GM19035 (cell line): ENCODE results near the gene CLEC5A.
"Not testable (repeated sequence)": the region's sequence is repeated elsewhere in the genome, so short reads cannot be mapped to it uniquely, and the experiment has no call there.

Source experiments
- ATAC-seq: cut with Tn5 transposase; IDR thresholded peaks from one replicate; pipeline ENCODE4 v1.9.1; 2021; ENCODE audit not compliant: unreplicated experiment

Gene CLEC5A

GRCh38 chr7:141949451-141949850 lies 2.7 kb upstream of the CLEC5A start:
- ATAC-seq = no peak

GRCh38 chr7:141949021-141949420 lies 2.2 kb upstream of the CLEC5A start:
- no peak for ATAC-seq

- no peak for ATAC-seq
Observed at GRCh38 chr7:141945356-141945755, 1.4 kb downstream of the CLEC5A start.

GRCh38 chr7:141944811-141945210 lies 2.0 kb downstream of the CLEC5A start:
- ATAC-seq = no peak

- ATAC-seq = no peak
Observed at GRCh38 chr7:141943846-141944245, 2.9 kb downstream of the CLEC5A start.

- ATAC-seq = no peak
Observed at GRCh38 chr7:141941075-141941474, 5.7 kb downstream of the CLEC5A start.

GRCh38 chr7:141930211-141930610 lies 16.6 kb downstream of the CLEC5A start:
- no peak for ATAC-seq

GRCh38 chr7:141928845-141929195 lies 18.0 kb downstream of the CLEC5A start:
- ATAC-seq = no peak

GRCh38 chr7:141928146-141928844 lies 18.5 kb downstream of the CLEC5A start:
- no peak for ATAC-seq

- ATAC-seq = no peak
Observed at GRCh38 chr7:141920281-141920680, 26.5 kb downstream of the CLEC5A start.

GRCh38 chr7:141916099-141916498 lies 30.7 kb downstream of the CLEC5A start, which contains the start of gene OR9A4:
TSS of gene OR9A4 (plus strand) at chr7:141916399. CDS start at chr7:141918876, 2,477 bp downstream.
- ATAC-seq = no peak

- ATAC-seq = no peak
Observed at GRCh38 chr7:141915565-141915964, 31.2 kb downstream of the CLEC5A start.

GRCh38 chr7:141911391-141911790 lies 35.4 kb downstream of the CLEC5A start:
- no peak for ATAC-seq

- ATAC-seq = no peak
Observed at GRCh38 chr7:141906285-141906684, 40.5 kb downstream of the CLEC5A start.

- ATAC-seq = not testable (repeated sequence)
Observed at GRCh38 chr7:141899366-141899765, 47.4 kb downstream of the CLEC5A start.

- ATAC-seq = no peak
Observed at GRCh38 chr7:141891336-141891735, 55.4 kb downstream of the CLEC5A start.

- ATAC-seq = no peak
Observed at GRCh38 chr7:141889321-141889720, 57.5 kb downstream of the CLEC5A start.

- peak; percentile 74 for ATAC-seq
Observed at GRCh38 chr7:141884539-141885225, 62.1 kb downstream of the CLEC5A start.

GRCh38 chr7:141880960-141881359 lies 65.8 kb downstream of the CLEC5A start:
- ATAC-seq = no peak

GRCh38 chr7:141877365-141877764 lies 69.4 kb downstream of the CLEC5A start:
- ATAC-seq = no peak
